Choroid plexus epithelial cell (primary cell): ENCODE measurements around the gene MED10.

Source experiments
- DNase-seq: peaks from one replicate; pipeline ENCODE4 v3.0.0-alpha.2; 2010; ENCODE audit warnings: low read depth
- H3K4me3 ChIP-seq: 2 replicates; pipeline ENCODE4 v1.5.1; 2011; ENCODE audit warnings: low read depth, mild to moderate bottlenecking, control low read depth, low read length, moderate library complexity
- CTCF ChIP-seq: conservative IDR thresholded peaks from 2 replicates; pipeline ENCODE4 v1.5.1; 2011; ENCODE audit warnings: low read depth, mild to moderate bottlenecking, control low read depth, inconsistent platforms, low read length, moderate library complexity

Gene MED10

DNA sequence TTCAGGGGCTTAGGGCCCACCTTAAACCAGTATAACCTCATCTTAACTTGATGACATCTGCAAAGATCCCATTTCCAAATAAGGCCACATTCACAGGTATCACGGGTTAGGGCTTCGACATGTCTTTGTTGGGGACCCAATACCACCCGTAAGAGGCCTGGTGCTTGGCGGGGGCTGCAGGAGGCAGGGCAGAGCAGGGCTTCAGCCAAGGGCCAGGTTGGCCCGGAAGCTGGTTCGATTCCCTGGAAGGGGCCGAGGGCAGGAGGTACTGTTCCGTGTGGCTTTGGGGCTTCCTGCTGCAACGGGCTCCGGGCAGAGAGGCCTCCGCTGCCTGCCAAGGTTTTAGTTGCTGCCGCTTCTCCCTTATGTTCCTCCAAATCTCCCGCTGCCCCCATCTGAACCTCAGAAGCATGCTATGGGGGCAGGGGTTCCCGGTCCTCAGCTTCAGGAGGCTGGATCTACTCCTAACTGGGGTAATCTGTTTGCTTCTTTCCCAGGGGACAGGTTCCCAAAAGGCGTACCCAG is 29.8 kb downstream of the MED10 start:
- no peak for TF ChIP-seq CTCF
- H3K4me3 ChIP-seq = no peak overlapping the region
- no peak for DNase-seq

GRCh38 chr5:6347673-6348072 is 30.7 kb downstream of the MED10 start:
- TF ChIP-seq CTCF = no peak
- no peak overlapping the region for H3K4me3 ChIP-seq
- no peak for DNase-seq

DNA sequence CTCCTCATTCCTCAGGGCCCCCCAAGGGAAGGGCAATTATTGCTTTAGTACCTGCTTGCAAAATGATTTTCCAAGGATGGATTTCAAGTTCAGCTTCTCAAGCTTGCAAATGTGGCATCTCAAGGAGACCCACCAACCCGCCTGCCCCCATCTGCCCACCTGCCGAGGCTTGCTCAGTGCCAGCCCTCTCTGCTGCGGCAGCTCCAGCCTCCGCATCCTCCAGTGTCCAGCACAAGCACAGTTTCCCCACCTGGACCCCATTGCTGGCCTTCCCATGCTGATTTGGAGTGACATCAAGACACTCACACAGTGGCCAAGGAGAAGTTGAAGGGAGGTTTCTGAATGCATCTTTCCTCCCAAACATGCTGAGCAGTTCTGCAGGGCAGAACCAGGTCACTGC is 31.2 kb downstream of the MED10 start:
- TF ChIP-seq CTCF = no peak
- H3K4me3 ChIP-seq = no peak overlapping the region
- DNase-seq = no peak

GRCh38 chr5:6344593-6344989 is 33.8 kb downstream of the MED10 start:
- no peak for DNase-seq
- no peak overlapping the region for H3K4me3 ChIP-seq
- TF ChIP-seq CTCF = no peak

GRCh38 chr5:6343951-6344592 is 34.3 kb downstream of the MED10 start:
- no peak for TF ChIP-seq CTCF
- no peak overlapping the region for H3K4me3 ChIP-seq
- no peak for DNase-seq

DNA sequence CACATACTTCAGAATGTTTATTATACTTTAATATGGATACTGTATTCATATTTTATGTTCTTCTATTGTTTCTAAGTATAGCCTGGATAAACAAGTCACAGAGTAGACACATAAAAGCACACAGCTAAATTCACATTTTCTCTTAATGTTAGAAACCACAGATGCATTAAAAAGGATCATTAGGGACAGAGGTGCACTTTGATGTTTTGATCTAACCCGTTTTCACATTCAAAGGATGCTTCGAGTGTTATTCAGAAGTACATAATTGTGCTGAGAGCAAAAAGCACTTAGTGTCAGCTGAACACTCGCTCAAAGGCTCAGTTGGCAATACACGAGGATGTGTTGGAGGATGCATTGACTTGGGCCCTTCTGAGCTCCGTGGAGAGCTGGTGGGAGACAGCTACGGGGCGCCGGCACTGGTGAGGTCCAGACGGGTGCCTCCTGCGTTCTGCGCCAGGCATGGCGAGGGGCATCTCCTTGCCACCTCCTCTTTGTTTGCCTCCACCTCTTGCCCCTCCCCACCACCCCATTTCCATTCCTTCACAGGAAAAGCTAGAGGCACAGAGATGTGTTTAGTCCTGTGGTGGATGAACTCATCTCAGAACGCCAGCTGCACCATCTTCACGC is 35.5 kb downstream of the MED10 start:
- TF ChIP-seq CTCF = no peak
- DNase-seq = no peak
- no peak overlapping the region for H3K4me3 ChIP-seq

GRCh38 chr5:6340100-6340499 is 38.2 kb downstream of the MED10 start:
- no peak overlapping the region for H3K4me3 ChIP-seq
- DNase-seq = no peak
- TF ChIP-seq CTCF = no peak
